Stimulated activated CD8-positive, alpha-beta memory T cell treated with anti-CD3 and anti-CD28 coated beads, Interleukin-4, amount 100 ng/mL, for 4 hours (primary cell): ENCODE data around the gene MICU1.
"Not testable (repeated sequence)": the region's sequence is repeated elsewhere in the genome, so short reads cannot be mapped to it uniquely, and the experiment has no call there.

Source experiments
- DNase-seq, 2 donors: peaks; one replicate each; pipeline ENCODE4 v3.0.0-alpha.2; 2020; ENCODE audit warnings: low read depth in 2 of 2, low spot score in 1 of 2

Gene MICU1

GRCh38 chr10:72455889-72456595 is 169.8 kb downstream of the MICU1 start:
- DNase-seq = no peak

DNA sequence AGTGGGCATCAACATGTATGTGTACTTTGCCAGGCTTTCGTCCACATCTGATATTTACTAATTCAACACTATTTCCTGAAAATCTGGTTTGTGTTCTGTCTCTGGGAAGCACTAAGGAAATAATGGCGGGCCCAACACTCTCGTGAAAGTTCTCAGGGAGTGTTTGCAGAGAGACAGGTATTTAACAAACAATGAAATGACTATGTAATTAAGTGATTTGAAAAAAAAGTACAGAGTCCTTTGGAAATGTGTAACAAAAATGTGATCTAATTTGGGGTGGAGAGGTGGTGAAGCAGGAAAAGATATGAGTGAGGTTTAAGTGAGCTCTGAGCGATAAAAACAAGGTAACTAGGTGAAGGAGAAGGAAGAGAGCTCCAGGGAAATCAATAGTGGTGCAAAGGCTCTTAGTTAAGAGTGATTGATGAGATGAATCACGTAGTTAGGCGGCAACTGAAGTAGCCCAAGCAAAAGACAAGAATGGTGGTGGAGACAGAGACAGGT is 175.9 kb downstream of the MICU1 start:
- no peak for DNase-seq

- no peak for DNase-seq
Observed at GRCh38 chr10:72445851-72446250, 180.0 kb downstream of the MICU1 start.

- DNase-seq = not testable (repeated sequence)
Observed at GRCh38 chr10:72442969-72443368, 182.9 kb downstream of the MICU1 start.

DNA sequence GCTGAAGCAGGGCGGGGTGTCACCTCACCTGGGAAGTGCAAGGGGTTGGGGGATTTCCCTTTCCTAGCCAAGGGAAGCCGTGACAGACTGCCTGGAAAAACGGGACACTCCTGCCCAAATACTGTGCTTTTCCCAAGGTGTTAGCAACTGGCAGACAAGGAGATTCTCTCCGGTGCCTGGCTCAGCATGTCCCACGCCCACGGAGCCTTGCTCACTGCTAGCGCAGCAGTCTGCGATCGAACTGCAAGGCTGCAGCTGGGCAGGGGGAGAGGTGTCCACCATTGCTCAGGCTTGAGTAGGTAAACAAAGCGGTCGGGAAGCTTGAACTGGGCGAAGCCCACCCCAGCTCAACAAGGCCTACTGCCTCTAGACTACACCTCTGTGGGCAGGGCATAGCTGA is 190.3 kb downstream of the MICU1 start:
- no peak for DNase-seq

DNA sequence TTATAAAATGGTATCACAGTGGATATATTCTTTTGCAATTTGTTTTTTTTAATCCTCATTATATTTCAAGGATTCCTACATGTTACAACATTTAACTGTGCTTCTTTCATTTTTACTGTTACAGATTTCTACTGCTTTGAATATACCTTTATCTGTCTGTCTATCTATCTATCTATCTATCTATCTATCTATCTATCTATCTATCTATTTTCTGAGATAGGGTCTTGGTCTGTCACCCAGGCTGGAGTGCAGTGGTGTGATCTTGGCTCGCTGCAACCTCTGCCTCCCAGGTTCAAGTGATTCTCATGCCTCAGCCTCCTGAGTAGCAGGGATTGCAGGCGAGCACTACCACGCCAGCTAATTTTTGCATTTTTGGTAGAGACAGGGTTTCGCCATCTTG is 194.9 kb downstream of the MICU1 start:
- not testable (repeated sequence) for DNase-seq

DNA sequence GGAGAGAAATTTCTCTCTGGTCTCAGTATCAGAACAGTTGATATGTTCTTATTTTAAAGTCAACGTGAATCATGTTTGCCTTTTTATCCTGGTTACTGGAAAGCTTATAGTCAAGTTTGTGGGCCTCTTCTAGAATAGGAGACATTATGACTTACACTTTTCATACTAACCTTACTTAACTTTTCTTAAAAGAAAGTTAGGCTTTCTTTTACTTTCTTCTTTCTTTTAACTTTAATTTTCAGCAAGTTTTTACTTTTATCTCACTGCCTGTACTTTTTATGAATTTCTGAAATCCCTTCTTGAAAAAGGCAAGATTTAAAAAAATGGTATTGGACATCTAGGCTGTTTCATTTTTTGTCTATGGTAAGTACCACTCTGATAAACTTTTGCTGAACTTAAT is 195.9 kb downstream of the MICU1 start:
- no peak for DNase-seq

DNA sequence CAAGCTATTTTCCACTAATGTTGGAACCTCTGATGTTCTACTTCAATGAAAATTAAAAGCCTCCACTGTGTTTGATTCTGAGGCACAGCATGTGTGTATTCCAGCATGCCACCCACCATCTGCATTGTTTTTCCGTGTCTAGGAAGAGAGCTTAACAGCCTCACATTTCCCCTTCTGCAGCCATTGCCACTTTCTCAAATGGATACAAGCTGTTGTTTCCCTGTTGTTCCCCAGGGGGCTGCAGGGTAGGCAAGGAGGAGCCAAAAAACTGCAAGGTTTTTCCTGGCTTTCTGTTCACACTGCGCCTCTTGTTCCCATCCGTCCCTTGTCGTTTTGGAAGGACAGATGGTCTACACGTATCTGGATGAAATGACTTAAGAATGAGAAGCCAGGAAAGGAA is 198.9 kb downstream of the MICU1 start:
- DNase-seq = no peak

GRCh38 chr10:72425133-72425532 is 200.7 kb downstream of the MICU1 start:
- no peak for DNase-seq

DNA sequence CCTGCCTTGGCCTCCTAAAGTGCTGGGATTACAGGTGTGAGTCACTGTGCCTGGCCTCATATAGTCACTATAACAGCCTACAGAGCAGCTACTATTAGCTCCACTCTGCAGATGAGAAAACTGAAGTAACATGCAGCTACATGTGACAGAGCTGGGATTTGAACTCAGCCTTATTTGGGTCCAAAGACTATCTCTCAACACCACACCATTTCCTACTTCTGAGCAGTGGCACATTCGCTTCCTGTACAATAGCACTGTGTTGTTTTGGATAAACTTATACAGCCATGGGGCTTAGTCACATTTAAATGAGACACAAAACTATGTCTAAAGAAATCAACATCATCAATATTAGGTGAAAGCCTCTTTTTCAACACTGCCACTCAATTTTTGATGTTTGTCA is 201.3 kb downstream of the MICU1 start:
- no peak for DNase-seq

GRCh38 chr10:72423426-72423825 is 202.5 kb downstream of the MICU1 start:
- no peak for DNase-seq

- no peak for DNase-seq
Observed at GRCh38 chr10:72421885-72422540, 203.9 kb downstream of the MICU1 start.

GRCh38 chr10:72419241-72419640 is 206.6 kb downstream of the MICU1 start:
- no peak for DNase-seq

DNA sequence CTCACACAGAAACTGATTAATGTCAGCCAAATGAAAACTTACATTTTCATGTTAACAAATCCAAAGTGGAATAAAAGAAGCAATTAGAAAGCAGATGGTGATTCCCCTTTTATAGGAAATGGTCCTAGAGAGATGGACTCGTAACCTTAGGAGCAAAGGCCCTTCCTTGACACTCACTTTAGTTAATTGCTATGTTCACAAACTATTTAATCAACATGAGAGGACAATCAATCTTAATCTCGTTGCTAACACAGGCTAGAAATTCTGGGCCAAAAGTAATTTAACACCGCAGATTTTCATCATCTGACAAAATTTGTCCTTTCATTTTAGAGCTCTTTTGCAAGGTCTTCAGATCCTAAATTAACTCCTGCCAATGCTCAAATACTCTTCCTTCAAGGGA is 207.2 kb downstream of the MICU1 start:
- no peak for DNase-seq

DNA sequence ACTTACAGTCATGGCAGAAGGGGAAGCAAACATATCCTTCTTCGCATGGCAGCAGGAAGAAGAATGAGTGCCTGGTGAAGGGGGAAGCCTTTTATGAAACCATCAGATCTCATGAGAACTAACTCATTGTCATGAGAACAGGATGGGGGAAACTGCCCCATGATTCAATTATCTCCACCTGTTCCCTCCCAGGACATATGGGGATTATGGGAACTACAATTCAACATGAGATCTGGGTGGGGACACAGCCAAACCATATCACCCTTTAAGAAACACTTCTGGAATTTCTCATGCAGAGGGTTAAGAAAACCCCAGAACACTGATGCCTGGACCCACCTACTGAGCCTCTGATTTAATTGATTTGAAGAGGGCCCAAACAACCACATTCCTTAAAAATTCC is 207.9 kb downstream of the MICU1 start:
- no peak for DNase-seq

DNA sequence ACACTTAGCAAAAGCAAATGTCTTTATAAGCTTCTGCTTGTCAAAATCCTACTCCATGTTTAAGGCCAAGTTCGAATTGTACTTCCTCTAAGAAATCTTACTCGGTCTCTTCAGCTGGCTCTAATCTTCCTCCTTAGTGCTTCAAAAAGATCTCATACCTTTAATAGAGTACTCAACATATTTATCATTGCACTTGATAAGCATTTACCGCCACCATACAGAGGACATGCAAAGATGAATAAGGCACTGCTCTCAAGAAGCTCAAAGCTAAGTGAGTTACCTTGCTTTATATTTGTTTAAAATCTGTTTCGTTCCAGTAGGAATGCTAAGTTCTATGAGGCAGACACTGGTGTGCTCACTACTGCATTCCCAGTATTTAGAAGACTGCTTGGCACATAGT is 209.2 kb downstream of the MICU1 start:
- no peak for DNase-seq

- DNase-seq = no peak
Observed at GRCh38 chr10:72414642-72415041, 211.2 kb downstream of the MICU1 start.

DNA sequence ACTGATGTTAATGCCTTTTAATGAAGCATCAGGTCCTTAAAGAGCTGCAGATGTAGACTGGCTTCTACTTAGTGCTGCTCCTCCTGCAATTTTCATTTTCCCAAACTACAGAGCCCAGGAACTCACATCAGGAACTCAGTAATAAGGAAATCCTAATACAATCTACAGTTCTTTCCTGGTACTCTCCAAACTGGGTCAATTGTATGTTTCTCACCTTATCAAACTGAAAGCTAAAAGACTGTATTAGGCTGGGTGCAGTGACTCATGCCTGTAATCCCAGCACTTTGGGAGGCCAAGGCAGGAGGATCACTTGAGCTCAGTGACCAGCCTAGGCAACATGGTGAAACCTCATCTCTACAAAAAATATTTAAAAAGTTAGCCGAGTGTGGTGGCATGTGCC is 216.7 kb downstream of the MICU1 start:
- no peak for DNase-seq

GRCh38 chr10:72407927-72408600 is 217.8 kb downstream of the MICU1 start:
- no peak for DNase-seq

- DNase-seq = no peak
Observed at GRCh38 chr10:72407471-72407870, 218.4 kb downstream of the MICU1 start.

- DNase-seq = not testable (repeated sequence)
Observed at GRCh38 chr10:72395581-72395980, 230.3 kb downstream of the MICU1 start.

DNA sequence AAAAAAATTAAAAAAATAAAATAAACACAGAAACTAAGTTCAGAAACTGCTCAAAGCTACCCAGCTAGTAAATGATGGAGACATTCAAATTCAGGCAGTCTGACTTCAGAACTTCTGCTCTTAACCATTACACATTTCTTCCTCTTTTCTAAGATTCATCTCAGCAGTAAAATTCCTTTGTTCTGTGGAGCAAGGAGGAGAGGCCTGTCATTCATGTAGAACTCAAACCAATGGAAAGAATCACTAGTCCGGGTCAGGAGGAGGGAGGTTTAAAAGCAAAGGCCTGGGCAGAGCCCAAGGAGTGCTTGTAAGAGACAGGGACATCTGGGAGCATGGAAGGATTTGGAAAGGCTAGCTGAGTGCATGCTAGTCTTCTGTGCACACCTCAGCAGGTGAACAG is 233.3 kb downstream of the MICU1 start:
- DNase-seq = no peak
